Measurements from ENCODE around the gene ELP5. TPM values are rescaled to one million over a fixed set of nuclear protein-coding genes. Genes with fewer than 3 reads are reported as not detected.

The ELP5 gene
- total and polyA plus RNA-seq, 8 donors: 8.4 to 45.2 (median 19.5) TPM; not detected in 1

DNA sequence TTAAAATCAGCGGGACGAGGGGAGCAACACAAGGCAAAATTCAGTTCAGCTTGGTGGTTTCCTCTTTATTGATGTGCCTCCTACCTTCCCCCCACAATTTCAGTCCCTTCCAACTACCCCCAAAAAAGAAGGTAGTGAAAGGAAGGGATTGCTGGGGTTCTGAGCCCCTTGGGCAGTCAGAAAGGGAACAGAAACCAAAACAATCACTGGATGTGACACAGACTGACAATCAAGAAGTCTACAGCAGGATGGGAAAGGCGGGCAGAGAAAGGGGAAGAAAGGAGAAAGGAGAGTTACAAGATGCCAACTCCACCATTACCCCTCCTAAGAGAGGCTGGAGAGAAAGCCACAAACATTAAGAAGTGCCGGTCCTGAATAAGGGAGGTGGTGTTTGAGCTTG lies 11.6 kb upstream of the ELP5 start:
- peaks cover 29 to 49% (median 45%) of the 10 kb centered on the region in 4 donors for H3K36me3 ChIP-seq
- TF ChIP-seq POLR2A (IDR thresholded peaks at IDR 0.05): no peak
- TF ChIP-seq POLR2AphosphoS5 (IDR thresholded peaks at IDR 0.05): no peak
- TF ChIP-seq, protein P1, sequence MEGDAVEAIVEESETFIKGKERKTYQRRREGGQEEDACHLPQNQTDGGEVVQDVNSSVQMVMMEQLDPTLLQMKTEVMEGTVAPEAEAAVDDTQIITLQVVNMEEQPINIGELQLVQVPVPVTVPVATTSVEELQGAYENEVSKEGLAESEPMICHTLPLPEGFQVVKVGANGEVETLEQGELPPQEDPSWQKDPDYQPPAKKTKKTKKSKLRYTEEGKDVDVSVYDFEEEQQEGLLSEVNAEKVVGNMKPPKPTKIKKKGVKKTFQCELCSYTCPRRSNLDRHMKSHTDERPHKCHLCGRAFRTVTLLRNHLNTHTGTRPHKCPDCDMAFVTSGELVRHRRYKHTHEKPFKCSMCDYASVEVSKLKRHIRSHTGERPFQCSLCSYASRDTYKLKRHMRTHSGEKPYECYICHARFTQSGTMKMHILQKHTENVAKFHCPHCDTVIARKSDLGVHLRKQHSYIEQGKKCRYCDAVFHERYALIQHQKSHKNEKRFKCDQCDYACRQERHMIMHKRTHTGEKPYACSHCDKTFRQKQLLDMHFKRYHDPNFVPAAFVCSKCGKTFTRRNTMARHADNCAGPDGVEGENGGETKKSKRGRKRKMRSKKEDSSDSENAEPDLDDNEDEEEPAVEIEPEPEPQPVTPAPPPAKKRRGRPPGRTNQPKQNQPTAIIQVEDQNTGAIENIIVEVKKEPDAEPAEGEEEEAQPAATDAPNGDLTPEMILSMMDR (IDR thresholded peaks at IDR 0.05): no peak
- TF ChIP-seq EP300 (IDR thresholded peaks at IDR 0.05): no peak
- H3K4me1 ChIP-seq: peaks cover 31 to 55% (median 48%) of the 10 kb centered on the region in 4 donors
- no peaks in the 10 kb centered on the region for H3K27me3 ChIP-seq
- no peaks in the 10 kb centered on the region for H3K9me3 ChIP-seq
- intact Hi-C loops (cut with DNase I; ENCODE audit: low total_unique reads): no loop called here
- 56 to 72% (median 61%) methylated on average over 4 of the region's 4 CpGs for WGBS, 5 donors
- no peak for DNase-seq
- peak overlapping the region; percentile 15 to 97 (median 82) for H3K4me3 ChIP-seq
- peak overlapping the region; percentile 9 to 99 (median 97) for H3K27ac ChIP-seq

- TF ChIP-seq EP300 (IDR thresholded peaks at IDR 0.05): no peak
- no peak for TF ChIP-seq POLR2A (IDR thresholded peaks at IDR 0.05)
- TF ChIP-seq, protein P1 (IDR thresholded peaks at IDR 0.05): no peak
- TF ChIP-seq POLR2AphosphoS5 (IDR thresholded peaks at IDR 0.05): no peak
- intact Hi-C loops (cut with DNase I; ENCODE audit: low total_unique reads): no loop called here
- H3K4me3 ChIP-seq: peak overlapping the region; percentile 77 to 97 (median 82)
- no peaks in the 10 kb centered on the region for H3K9me3 ChIP-seq
- H3K27me3 ChIP-seq: no peaks in the 10 kb centered on the region
- peaks cover 29 to 49% (median 45%) of the 10 kb centered on the region in 4 donors for H3K36me3 ChIP-seq
- H3K27ac ChIP-seq: peak overlapping the region; percentile 94 to 99 (median 97)
- WGBS, 5 donors: 22 to 28% (median 25%) methylated on average over 9 of the region's 9 CpGs
- peaks cover 26 to 47% (median 42%) of the 10 kb centered on the region in 4 donors for H3K4me1 ChIP-seq
- DNase-seq: no peak
Observed at GRCh38 chr17:7241090-7241733, 10.8 kb upstream of the ELP5 start.

GRCh38 chr17:7241783-7242716 lies 10.0 kb upstream of the ELP5 start, which contains the start of gene GABARAP:
Gene GABARAP, minus strand, starts transcription at chr17:7242449. Its CDS starts 119 bp downstream, at chr17:7242330.
- DNase-seq: peak; percentile 96 to 98
- Histone ChIP-seq H3K4me3 (peak within 1 kb of the TSS; percentile 77 to 97 (median 82)), H3K27ac (peak within 1 kb of the TSS; percentile 94 to 99 (median 97)), H3K9me3 (no peaks in the 10 kb centered on the region), H3K36me3 (peaks cover 34 to 50% (median 46%) of the 10 kb centered on the region in 4 donors), H3K4me1 (peaks cover 26 to 39% (median 37%) of the 10 kb centered on the region in 4 donors), H3K27me3 (no peaks in the 10 kb centered on the region)
- peak in 2 of 4 donors; percentile 32 to 41 for TF ChIP-seq POLR2A (IDR thresholded peaks at IDR 0.05)
- TF ChIP-seq EP300 (IDR thresholded peaks at IDR 0.05): no peak
- peak in 1 of 3 donors; percentile 22 for TF ChIP-seq POLR2AphosphoS5 (IDR thresholded peaks at IDR 0.05)
- TF ChIP-seq, protein P1 (IDR thresholded peaks at IDR 0.05): no peak
- WGBS, 5 donors: 0 to 1% (median 0%) methylated on average over 34 to 62 of the region's 62 CpGs
- intact Hi-C loops (cut with DNase I; ENCODE audit: low total_unique reads): no loop called here
